Lower leg skin (tissue), 3 donors: ENCODE measurements around the gene PKP2.

Source experiments
- POLR2A ChIP-seq, 2 donors: fragments of 450-650 bp; IDR thresholded peaks; one replicate each; pipeline ENCODE4 v1.6.1; 2016 to 2017; ENCODE audit warnings: antibody characterized with exemption in 2 of 2, mild to moderate bottlenecking in 1 of 2, moderate library complexity in 1 of 2
- TF ChIP-seq, protein P1 (sequence below), 3 donors: fragments of 450-650 bp; IDR thresholded peaks; one replicate each; pipeline ENCODE4 v1.5.1; 2016; ENCODE audit warnings: antibody characterized with exemption in 3 of 3, mild to moderate bottlenecking in 3 of 3, moderate library complexity in 2 of 3

DNA sequence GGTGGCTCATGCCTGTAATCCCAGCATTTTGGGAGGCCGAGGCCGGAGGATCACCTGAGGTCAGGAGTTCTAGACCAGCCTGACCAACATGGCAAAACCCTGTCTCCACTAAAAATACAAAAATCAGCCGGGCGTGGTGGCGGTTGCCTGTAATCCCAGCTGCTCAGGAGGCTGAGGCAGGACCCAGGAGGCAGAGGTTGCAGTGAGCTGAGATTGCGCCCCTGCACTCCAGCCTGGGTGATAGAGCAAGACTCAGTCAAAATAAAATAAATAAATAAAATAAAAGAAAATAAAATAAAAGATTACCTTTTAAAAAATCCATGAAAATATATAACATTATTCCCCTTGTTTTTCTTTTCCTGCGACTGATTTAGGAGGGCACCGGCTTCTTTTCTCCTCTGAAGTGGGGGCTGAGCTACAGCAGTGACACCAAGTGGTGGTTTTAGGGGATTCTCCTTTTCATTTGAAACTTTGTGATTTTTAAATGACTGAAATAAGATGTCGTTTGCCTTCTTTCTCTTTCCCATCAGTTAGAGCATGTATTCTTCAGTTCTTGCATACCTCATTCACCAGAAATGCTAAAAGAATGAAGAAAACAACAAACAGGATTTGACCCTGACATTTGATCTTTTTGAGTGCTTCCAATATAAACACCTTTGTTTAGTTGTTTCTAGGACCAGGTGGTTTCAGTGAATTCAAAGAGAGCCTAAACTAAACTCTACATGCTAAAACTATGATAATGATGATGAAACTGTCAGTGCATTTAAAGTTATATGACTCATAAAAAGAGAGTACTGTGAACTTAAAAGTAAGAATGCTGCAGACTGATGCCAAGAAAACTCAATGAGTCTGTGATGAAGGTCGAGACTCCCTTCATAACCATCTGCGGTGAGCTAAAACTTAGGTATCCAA, 22.6 kb upstream of the PKP2 start:
- TF ChIP-seq, protein P1, sequence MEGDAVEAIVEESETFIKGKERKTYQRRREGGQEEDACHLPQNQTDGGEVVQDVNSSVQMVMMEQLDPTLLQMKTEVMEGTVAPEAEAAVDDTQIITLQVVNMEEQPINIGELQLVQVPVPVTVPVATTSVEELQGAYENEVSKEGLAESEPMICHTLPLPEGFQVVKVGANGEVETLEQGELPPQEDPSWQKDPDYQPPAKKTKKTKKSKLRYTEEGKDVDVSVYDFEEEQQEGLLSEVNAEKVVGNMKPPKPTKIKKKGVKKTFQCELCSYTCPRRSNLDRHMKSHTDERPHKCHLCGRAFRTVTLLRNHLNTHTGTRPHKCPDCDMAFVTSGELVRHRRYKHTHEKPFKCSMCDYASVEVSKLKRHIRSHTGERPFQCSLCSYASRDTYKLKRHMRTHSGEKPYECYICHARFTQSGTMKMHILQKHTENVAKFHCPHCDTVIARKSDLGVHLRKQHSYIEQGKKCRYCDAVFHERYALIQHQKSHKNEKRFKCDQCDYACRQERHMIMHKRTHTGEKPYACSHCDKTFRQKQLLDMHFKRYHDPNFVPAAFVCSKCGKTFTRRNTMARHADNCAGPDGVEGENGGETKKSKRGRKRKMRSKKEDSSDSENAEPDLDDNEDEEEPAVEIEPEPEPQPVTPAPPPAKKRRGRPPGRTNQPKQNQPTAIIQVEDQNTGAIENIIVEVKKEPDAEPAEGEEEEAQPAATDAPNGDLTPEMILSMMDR (IDR thresholded peaks at IDR 0.05): no peak
- TF ChIP-seq POLR2A (IDR thresholded peaks at IDR 0.05): no peak
